8988T (cell line): ENCODE results near the gene NDUFV1.
"Not testable (repeated sequence)": the region's sequence is repeated elsewhere in the genome, so short reads cannot be mapped to it uniquely, and the experiment has no call there.

Source experiments
- DNase-seq: peaks from one replicate; pipeline ENCODE4 v3.0.0; 2011

NDUFV1 gene

GRCh38 chr11:67606492-67607295 lies at the start of gene NDUFV1:
Gene NDUFV1 (plus strand): TSS chr11:67606936. CDS start chr11:67607005, 69 bp downstream.
- peak; percentile 82 for DNase-seq

GRCh38 chr11:67558084-67558772 lies 48.5 kb upstream of the NDUFV1 start:
- no peak for DNase-seq

GRCh38 chr11:67561971-67562619 lies 44.6 kb upstream of the NDUFV1 start:
- DNase-seq = no peak

- no peak for DNase-seq
Observed at GRCh38 chr11:67562963-67563704, 43.6 kb upstream of the NDUFV1 start.

- not testable (repeated sequence) for DNase-seq
Observed at GRCh38 chr11:67563705-67564114, 43.0 kb upstream of the NDUFV1 start.

GRCh38 chr11:67564230-67564629 lies 42.5 kb upstream of the NDUFV1 start:
- DNase-seq = no peak

- DNase-seq = no peak
Observed at GRCh38 chr11:67571443-67571842, 35.3 kb upstream of the NDUFV1 start.

GRCh38 chr11:67572305-67572704 lies 34.4 kb upstream of the NDUFV1 start:
- DNase-seq = no peak

GRCh38 chr11:67572747-67573419 lies 33.9 kb upstream of the NDUFV1 start:
- no peak for DNase-seq

GRCh38 chr11:67574938-67575337 lies 31.8 kb upstream of the NDUFV1 start:
- DNase-seq = no peak

GRCh38 chr11:67576735-67577475 lies 29.8 kb upstream of the NDUFV1 start:
- DNase-seq = no peak

- DNase-seq = no peak
Observed at GRCh38 chr11:67577951-67578350, 28.8 kb upstream of the NDUFV1 start.

- no peak for DNase-seq
Observed at GRCh38 chr11:67581469-67581868, 25.3 kb upstream of the NDUFV1 start.

- no peak for DNase-seq
Observed at GRCh38 chr11:67582011-67582410, 24.7 kb upstream of the NDUFV1 start.

- peak; percentile 88 for DNase-seq
Observed at GRCh38 chr11:67583247-67584204, 23.2 kb upstream of the NDUFV1 start, which contains the start of gene GSTP1. Gene GSTP1 (plus strand): TSS chr11:67583812. CDS start chr11:67583844, 32 bp downstream.

- DNase-seq = no peak
Observed at GRCh38 chr11:67584205-67584880, 22.4 kb upstream of the NDUFV1 start.

GRCh38 chr11:67584881-67585873 lies 21.6 kb upstream of the NDUFV1 start:
- DNase-seq = no peak

GRCh38 chr11:67585911-67586310 lies 20.8 kb upstream of the NDUFV1 start:
- no peak for DNase-seq
